ENCODE results near the gene CASQ1. TPM values are rescaled to one million over a fixed set of nuclear protein-coding genes. Genes with fewer than 3 reads are reported as not detected.

CASQ1 gene
- total RNA-seq, 4 donors from 2014 or later: 0.48 to 0.69 TPM; not detected in 2

GRCh38 chr1:160245434-160245833, 55.1 kb downstream of the CASQ1 start:
- TF ChIP-seq CTCF (IDR thresholded peaks at IDR 0.05): no peak
- ATAC-seq (ENCODE audit: low FRiP score) (no peak), DNase-seq (ENCODE audit: low spot score) (no peak)

GRCh38 chr1:160247053-160247452, 56.7 kb downstream of the CASQ1 start:
- DNase-seq (ENCODE audit: low spot score) (no peak), ATAC-seq (ENCODE audit: low FRiP score) (no peak)
- TF ChIP-seq CTCF (IDR thresholded peaks at IDR 0.05): no peak

- no peak for TF ChIP-seq CTCF (IDR thresholded peaks at IDR 0.05)
Measured at GRCh38 chr1:160251011-160251410, 60.6 kb downstream of the CASQ1 start.

More at GRCh38 chr1:160251011-160251410, 60.6 kb downstream of the CASQ1 start:
- no peak for DNase-seq (ENCODE audit: low spot score)
- ATAC-seq (ENCODE audit: low FRiP score): no peak

Other genes starting within 250 kb of the CASQ1 start
- 10 to 100 TPM in 1 of 4 donors, 1 to 10 TPM in 2, not detected in 1; 4.3 to 11.0 (median 9.4) TPM for gene IGSF9, start 245.0 kb upstream of the CASQ1 start, total RNA-seq
- 1 to 10 TPM in 2 of 4 donors, under 1 TPM in 1, not detected in 1; 0.56 to 7.2 (median 1.0) TPM for gene SLAMF9, start 236.3 kb upstream of the CASQ1 start, total RNA-seq
- gene PIGM, start 158.6 kb upstream of the CASQ1 start, total RNA-seq: 1 to 10 TPM; 3.0 to 4.7 (median 4.0) TPM
- gene KCNJ10, start 120.4 kb upstream of the CASQ1 start, total RNA-seq: not detected
- gene KCNJ9, start 109.0 kb upstream of the CASQ1 start, total RNA-seq: not detected
- 10 to 100 TPM; 17.5 to 20.5 (median 18.6) TPM for gene IGSF8, start 92.0 kb upstream of the CASQ1 start, total RNA-seq
- gene ATP1A2, start 74.8 kb upstream of the CASQ1 start, total RNA-seq: 10 to 100 TPM; 45.5 to 91.1 (median 76.3) TPM
- gene ATP1A4, start 39.0 kb upstream of the CASQ1 start, total RNA-seq: 1 to 10 TPM in 1 of 4 donors, under 1 TPM in 1, not detected in 2; 0.47 to 1.6 TPM
- 100 to 1,000 TPM in 3 of 4 donors, 10 to 100 TPM in 1; 89.1 to 214 (median 153) TPM for gene PEA15, start 14.8 kb downstream of the CASQ1 start, total RNA-seq
- gene DCAF8, start 72.0 kb downstream of the CASQ1 start, total RNA-seq: 100 to 1,000 TPM; 101 to 164 (median 134) TPM
- gene PEX19, start 94.6 kb downstream of the CASQ1 start, total RNA-seq: 100 to 1,000 TPM in 2 of 4 donors, 10 to 100 TPM in 2; 66.7 to 117 (median 96.9) TPM
- gene COPA, start 152.7 kb downstream of the CASQ1 start, total RNA-seq: 100 to 1,000 TPM; 118 to 179 (median 155) TPM
- gene NCSTN, start 152.8 kb downstream of the CASQ1 start, total RNA-seq: 10 to 100 TPM; 60.9 to 82.9 (median 69.1) TPM
- under 1 TPM in 1 of 4 donors, not detected in 3; 0.46 TPM for gene NHLH1, start 176.5 kb downstream of the CASQ1 start, total RNA-seq
- gene VANGL2, start 210.0 kb downstream of the CASQ1 start, total RNA-seq: 1 to 10 TPM in 2 of 4 donors, under 1 TPM in 2; 0.36 to 2.0 (median 1.0) TPM

All from omental fat pad (tissue), 4 donors.